ENCODE measurements around the gene SPC25. TPM values are rescaled to one million over a fixed set of nuclear protein-coding genes. Genes with fewer than 3 reads are reported as not detected.

The SPC25 gene
- total RNA-seq, 2 donors from 2014 or later: 0.27 TPM; not detected in 1

Other genes starting within 250 kb of the SPC25 start
- gene NOSTRIN, start 87.8 kb downstream of the SPC25 start, total RNA-seq: not detected
- not detected for gene G6PC2, start 10.9 kb upstream of the SPC25 start, total RNA-seq
- not detected for gene ABCB11, start 140.9 kb upstream of the SPC25 start, total RNA-seq
- not detected for gene DHRS9, start 179.1 kb upstream of the SPC25 start, total RNA-seq

Measured in T-helper 17 cell (primary cell).